HG03469 (cell line): Measurements from ENCODE around the gene TUBB1.
"Not testable (repeated sequence)": the region's sequence is repeated elsewhere in the genome, so short reads cannot be mapped to it uniquely, and the experiment has no call there.

Source experiments
- ATAC-seq: cut with Tn5 transposase; IDR thresholded peaks from one replicate; pipeline ENCODE4 v1.9.1; 2021; ENCODE audit warnings: mild to moderate bottlenecking, moderate library complexity, moderate number of reproducible peaks; ENCODE audit not compliant: unreplicated experiment

Gene TUBB1

GRCh38 chr20:59005523-59006166, 13.6 kb upstream of the TUBB1 start:
- no peak for ATAC-seq

GRCh38 chr20:59006167-59006863, 12.9 kb upstream of the TUBB1 start:
- no peak for ATAC-seq

- ATAC-seq, result no peak
Observed at GRCh38 chr20:59006864-59007664, 12.2 kb upstream of the TUBB1 start, which contains the start of gene CTSZ. TSS of gene CTSZ (minus strand) at chr20:59007254. CDS start at chr20:59007128, 126 bp downstream.

DNA sequence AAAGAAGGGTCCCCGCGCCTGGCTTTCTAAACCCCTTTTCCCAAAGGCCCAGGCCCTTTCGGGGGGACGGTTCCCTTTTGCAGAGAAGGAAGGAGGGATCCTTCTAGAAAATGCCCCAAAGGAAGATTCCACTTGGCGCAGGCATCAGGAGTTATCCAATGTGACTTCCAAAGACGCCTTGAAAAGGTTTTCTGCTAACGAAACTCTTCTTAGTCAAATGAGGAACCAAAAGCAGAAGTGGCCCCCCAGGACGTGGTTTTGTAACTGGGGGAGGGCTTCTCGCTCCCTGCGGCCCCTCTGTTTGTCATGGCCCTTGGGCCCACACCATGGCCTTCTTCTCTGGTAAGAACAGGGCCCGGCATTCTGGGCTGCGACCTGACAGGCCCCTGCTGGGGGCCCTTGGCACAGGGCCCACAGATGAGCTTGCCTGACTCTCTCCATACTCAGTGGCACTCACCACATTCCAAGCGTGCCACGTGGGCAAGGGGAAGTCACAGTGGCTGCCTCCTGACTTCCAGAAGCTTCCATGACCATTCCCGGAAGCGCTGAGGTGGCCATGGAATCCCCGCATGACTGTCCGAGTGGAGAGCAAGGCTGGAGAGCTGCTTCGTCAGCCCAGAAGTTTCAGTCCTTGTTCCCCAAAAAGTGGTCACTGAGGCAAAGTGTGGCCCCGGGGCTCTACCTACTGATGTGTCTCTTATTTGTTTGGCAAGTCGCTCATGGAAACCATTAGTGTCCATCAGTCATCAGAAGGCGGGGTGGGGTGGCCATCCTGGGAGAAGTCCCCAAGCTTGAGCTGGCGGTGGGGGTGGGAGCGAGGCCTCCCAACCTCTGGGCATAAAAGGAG, 11.3 kb upstream of the TUBB1 start:
- no peak for ATAC-seq

DNA sequence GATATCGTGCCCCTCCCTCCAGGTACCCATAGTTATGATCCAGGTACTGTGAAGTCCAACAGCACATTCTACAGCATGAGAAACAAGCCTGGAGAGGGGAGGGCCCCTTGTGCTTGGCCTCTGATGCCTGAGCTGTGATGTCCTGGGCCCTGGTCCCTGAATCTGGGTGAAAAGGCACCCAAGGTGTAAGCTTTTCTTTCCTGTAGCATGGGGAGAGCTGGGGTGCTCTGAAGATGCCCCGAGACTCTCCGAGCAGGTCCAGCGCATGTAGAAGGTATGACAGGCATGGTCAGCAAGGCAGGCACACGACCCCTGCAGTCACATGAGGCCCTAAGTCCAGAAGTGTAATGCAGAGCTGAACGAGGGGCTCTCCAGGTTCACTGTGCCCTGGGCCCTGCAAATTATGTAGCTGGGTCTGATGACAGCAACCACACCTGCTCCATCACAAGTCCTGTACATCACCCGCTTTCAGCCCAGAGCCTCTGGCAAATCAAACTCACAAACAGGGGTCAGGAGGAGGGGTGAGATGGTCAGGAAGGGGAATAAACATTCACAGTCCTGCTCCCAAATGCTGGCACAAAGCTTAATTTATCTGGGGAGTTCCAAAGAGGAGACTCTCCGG, 10.4 kb upstream of the TUBB1 start:
- ATAC-seq, result no peak

- ATAC-seq, result no peak
Observed at GRCh38 chr20:59010321-59010994, 8.8 kb upstream of the TUBB1 start.

DNA sequence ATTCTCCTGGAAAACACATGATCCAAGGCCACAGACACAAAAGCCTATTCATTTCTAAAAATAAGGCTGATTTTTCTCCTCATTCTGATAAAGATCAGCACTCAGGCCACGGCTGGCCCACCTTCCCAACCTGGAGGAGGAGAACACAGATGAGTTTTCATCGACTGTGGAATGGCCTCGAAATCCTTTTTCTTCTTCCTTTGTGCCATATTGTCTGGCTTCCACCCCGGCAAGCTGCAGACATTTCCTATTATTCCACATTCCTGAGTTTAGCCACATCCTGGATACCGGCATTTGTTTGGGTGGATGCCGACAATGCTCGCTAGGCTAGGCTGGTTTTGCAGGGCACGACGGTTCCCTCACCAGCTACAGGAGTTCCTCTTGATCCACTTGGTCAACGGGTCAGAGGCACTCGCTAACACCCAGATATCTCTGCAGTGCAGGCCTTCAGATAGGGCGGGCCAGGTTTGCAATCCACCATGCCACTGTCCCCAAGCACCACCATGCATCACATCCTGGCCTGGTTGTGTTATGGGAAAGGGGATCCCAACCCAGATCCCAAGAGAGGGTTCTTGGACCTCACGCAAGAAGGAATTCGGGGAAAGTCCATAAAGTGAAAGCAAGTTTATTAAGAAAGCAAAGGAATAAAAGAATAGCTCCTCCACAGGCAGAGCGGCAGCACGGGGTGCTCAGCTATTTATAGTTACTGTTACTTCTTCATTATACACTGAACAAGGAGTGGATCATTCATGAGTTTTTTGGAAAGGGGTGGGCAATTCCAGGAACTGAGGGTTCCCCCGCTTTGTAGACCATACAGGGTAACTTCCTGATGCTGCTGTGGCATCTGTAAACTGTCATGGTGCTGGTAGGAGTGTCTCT, 8.0 kb upstream of the TUBB1 start:
- ATAC-seq, result no peak

DNA sequence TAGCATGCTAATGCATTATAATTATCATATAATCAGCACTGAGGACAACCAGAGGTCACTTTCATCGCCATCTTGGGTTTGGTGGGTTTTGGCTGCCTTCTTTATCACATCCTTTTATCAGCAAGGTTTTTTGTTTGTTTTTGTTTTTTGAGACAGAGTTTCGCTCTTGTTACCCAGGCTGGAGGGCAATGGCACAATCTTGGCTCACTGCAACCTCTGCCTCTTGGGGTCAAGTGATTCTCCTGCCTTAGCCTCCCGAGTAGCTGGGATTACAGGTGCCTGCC, 7.4 kb upstream of the TUBB1 start:
- not testable (repeated sequence) for ATAC-seq

GRCh38 chr20:59013031-59013951, 5.9 kb upstream of the TUBB1 start:
- ATAC-seq, result no peak

- ATAC-seq, result no peak
Observed at GRCh38 chr20:59013959-59014608, 5.1 kb upstream of the TUBB1 start.

DNA sequence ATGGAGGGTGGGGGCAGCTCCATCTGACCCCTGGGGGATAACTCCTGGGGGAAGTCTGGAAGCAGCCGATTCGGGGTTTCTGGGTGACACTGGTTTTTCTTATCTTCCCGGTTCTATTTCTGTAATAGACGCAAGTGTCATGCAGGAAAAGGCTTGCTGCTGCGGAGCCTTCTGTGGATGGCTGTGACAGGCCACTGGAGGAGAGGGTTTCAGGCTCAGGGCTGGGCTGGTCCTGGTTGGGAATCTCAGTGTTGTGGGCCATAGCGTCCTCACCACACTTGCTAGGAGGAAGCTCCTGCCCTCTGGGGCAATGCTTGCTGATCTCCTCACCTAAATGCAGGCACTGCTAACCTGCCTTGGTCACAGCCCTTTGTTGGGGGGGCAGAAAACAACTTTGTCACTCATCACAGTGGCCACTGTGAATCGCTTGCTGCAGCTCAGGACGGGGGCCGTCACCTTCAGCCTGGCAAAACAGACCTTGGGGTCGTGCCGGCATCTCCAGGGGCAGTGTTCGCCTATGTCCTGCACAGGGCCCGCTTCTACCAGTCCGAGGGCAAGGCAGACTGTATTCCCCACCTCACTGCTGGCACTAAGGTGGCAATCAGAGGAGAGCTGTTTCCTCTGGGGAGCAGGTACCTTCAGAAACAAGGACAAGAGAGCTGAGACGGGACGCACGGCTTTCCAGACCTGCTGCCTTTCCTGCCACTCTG, 4.4 kb upstream of the TUBB1 start:
- ATAC-seq, result no peak

- no peak for ATAC-seq
Observed at GRCh38 chr20:59015411-59015810, 3.8 kb upstream of the TUBB1 start.

GRCh38 chr20:59015812-59016711, 3.2 kb upstream of the TUBB1 start:
- no peak for ATAC-seq

GRCh38 chr20:59016795-59017492, 2.3 kb upstream of the TUBB1 start:
- ATAC-seq, result no peak

GRCh38 chr20:59017493-59018231, 1.6 kb upstream of the TUBB1 start:
- no peak for ATAC-seq
